ENCODE measurements around the gene GSE1.

The GSE1 gene

DNA sequence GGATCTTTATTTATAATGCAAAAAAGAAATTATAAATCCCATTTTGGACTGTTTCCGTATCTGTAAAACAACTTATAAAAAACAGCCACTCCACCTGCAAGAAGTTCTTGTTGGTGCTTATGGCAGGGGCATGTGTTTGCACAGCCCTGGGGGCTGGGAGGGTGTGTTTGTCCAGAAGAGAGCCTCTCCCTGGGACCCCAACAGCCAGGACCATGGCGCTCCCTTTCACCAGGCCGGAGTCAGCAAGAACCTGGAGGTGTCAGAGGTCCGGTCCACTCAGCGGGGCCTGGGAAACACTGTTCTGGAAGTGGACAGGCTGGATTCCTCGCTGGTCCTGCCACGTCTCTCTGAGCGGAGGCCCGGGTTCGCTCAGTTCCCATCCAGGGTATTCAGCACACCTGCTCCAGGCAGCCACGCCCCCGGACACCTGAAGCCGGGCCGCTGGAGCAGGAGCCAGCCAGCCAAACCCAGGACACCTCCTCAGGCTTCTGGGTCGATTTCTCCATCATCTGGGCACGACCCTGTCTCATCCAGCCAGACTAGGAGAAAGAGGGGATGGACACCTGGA is 94.5 kb downstream of the GSE1 start:
- no peak for DNase-seq (ENCODE audit: low spot score)

- DNase-seq (ENCODE audit: low spot score) = no peak
Observed at GRCh38 chr16:85708338-85708737, 95.2 kb downstream of the GSE1 start.

GRCh38 chr16:85709766-85710585 is 96.9 kb downstream of the GSE1 start:
- DNase-seq (ENCODE audit: low spot score) = no peak

GRCh38 chr16:85710732-85711131 is 97.6 kb downstream of the GSE1 start:
- no peak for DNase-seq (ENCODE audit: low spot score)

- no peak for DNase-seq (ENCODE audit: low spot score)
Observed at GRCh38 chr16:85711982-85712587, 99.0 kb downstream of the GSE1 start.

DNA sequence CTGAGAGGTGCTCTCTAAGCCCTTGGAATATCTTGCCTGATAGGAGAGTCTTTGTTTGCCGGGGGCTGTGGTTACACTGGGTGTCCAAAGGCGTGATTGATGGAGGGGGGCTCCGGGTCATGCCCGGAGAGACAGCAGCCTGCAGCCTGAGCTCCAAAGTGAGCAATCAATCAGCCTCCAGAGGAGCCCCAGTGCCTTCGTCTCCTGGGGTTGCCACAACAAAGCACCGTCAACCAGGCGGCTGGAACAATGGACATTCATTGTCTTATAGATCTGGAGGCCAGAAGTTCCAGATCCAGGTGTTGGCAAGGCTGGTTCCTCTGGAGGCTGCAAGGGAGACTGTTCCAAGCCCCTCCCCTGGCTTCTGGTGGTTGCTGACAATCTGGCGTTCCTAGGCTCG is 99.7 kb downstream of the GSE1 start:
- DNase-seq (ENCODE audit: low spot score) = no peak

DNA sequence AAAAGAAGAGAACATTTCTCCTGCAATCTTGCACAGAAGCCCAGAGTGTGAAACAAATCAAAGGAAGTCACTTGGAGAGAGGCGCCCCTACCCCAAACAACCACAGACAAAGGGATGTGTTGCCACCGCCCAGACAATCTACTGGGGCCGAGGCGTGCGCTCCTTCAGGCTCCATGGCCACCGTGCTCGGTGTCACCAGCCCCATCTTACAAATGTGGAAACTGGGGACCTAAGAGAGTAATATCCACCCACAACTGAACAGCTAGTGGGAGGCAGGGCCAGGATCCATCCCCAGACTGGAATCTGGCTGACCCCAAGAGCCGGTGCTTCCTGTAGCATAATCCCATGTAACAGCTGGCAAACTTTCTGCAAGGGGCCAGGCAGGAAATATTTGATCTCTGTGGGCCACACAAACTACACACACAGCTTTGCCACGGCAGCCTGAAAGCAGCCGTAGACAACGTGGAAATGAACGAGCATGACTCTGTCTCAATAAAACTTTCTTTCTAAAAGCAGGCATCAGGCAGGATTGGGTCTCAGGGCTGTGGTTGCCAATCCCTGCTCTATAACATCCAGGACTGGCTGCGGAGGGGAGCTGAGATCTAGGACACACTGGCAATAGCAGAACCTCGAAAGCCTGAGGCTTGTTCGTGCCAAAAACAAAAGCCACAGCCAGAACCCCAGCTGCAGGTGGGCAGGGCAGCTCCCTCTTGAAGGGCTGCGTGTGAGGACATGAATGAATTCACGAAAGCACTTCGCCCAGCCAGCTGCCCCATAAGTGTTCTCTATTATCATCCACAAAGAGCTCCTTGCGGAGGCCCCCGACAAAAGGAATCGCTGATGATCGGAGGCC is 102.3 kb downstream of the GSE1 start:
- no peak for DNase-seq (ENCODE audit: low spot score)

DNA sequence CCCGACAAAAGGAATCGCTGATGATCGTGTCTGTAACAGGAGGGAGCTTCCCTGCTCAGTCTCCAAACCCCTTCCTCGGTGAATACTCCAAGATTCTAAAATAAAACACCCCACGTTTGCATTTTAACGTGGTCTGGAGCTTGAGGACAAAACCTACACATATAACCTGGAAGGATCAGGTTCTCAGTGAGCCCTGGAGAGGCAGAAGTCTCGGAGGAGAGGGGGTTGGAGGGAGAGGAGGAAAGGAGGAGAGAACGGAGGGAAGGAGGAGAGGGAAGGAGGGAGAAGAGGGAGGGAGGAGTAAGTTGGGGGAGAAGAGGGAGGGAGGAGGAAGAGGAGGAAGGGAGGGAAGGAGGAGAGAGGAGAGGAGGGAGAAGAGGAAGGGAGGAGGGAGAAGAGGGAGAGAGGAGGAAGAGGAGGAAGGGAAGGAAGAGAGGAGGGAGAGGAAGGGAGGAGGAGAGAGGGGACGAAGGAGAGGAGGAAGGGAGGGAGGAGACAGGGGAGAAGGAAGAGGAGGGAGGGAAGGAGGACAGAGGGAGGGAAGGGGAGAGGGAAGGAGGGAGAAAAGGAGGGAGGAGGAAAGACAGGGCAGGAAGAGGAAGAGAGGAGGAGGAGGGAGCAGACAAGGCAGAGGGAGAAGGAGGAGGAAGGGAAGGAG is 103.0 kb downstream of the GSE1 start:
- no peak for DNase-seq (ENCODE audit: low spot score)

- DNase-seq (ENCODE audit: low spot score) = peak; percentile 83
Observed at GRCh38 chr16:85716680-85717038, 103.5 kb downstream of the GSE1 start.

GRCh38 chr16:85717393-85718152 is 104.5 kb downstream of the GSE1 start:
- DNase-seq (ENCODE audit: low spot score) = peak; percentile 75

- DNase-seq (ENCODE audit: low spot score) = no peak
Observed at GRCh38 chr16:85718153-85718477, 105.0 kb downstream of the GSE1 start.

DNA sequence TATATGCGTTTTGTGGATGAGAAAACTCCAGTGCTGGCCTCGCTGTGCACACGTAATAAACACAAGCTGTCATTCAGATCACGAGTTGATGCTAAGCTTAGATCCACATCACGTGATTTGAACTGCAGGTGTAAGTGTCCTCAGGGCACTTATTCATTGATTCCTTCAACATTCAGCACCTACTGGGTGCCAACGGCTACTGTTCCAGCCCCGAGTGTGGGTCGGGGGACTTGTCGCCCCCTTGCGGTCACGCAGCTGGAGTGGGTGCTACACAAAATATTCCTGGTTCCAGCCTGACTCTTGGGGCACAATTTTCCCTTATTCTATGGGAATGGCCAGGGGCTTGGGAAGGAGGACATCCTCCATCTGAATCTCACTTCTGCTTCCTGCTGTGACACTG is 105.6 kb downstream of the GSE1 start:
- no peak for DNase-seq (ENCODE audit: low spot score)

GRCh38 chr16:85719605-85720301 is 106.6 kb downstream of the GSE1 start:
- peak; percentile 59 for DNase-seq (ENCODE audit: low spot score)

DNA sequence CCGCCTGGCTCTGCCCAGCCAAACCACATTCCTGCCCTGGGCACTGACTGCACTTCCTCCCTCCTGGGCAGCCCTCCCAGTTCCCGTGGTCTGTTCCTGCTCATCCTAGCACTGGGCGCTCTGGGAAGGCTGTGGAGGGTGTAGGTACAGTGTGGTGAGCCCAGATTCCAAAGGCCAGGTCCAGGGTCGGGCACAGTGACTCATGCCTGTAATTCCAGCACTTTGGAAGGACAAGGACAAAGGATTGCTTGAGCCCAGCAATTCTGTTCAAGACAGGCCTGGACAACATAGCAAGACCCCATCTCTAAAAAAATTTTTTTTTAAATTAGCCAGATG is 107.1 kb downstream of the GSE1 start:
- DNase-seq (ENCODE audit: low spot score) = no peak

DNA sequence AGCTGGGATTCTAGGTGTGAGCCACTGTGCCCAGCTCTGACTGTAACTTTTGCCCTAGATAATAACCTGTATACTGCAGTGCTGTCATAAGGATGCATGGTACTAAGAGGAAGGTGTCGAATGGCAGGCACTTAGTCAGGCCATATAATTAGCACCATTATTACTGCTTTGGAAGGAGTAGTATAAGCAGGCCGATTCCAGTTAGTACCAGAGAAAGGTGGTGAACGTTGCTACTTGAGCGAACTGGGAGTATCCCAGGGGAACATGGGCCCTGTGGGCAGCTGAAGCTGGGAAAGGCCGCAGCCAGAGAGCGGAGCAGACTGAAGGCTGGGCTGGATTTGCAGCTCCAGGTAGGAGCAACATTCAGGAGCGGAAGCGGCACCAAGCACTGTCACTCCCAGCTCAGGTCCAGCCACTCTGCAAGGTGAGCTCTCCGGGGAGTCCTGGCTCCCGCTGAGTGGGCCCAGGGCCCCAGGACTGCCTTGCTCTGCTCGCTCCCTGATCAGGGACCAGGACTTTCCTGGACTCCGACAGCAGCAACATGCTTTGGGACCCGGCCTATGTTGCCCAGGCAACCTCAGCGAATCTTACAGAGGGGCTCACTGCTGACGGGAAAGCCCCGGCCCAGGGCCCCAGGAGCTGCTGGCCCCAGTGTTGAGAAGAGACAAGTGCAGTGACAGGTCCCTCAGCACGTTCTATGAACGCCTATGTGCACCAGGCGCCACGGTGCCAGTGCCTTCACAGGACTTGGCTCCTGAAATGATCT is 109.2 kb downstream of the GSE1 start:
- no peak for DNase-seq (ENCODE audit: low spot score)

DNA sequence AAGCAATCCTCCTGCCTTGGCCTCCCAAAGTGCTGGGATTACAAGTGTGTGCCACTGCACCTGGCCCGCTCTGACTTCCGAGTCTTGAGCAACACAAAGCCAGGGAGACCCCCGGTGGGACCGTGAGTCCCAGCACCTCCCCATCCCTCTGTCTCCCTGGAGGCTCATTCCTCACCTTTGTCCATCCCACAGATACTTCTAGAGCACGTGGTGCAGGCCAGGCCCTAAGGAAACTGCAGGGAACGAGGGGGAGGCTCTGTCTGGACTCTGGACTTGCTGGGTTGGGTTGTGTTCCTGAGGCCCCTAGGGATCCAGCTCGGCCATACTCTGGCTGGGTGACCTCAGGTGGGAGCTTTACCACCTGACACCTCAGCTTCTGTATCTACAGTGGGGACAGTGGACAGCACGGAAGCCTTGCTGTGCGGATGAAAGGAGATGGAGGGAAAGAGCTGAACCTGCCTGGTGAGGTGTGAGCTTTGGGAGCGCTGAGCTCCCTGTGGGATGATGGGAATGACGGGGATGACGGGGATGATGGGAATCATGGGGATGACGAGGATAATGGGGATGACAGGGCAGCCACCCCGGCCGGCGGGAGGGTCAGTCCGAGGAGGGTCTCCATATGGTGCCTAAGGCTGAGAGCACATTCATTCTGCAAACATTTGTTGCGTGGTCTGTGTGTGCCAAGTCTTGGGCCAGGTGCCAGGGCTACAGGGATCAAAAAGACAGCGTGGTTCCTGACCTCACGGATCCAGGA is 111.2 kb downstream of the GSE1 start:
- no peak for DNase-seq (ENCODE audit: low spot score)

- DNase-seq (ENCODE audit: low spot score) = peak; percentile 86
Observed at GRCh38 chr16:85724936-85725335, 111.8 kb downstream of the GSE1 start.
